ENCODE measurements around the gene TAGAP. TPM values are rescaled to one million over a fixed set of nuclear protein-coding genes. Genes with fewer than 3 reads are reported as not detected.

The TAGAP gene
- total RNA-seq, 1 experiment from 2014 or later: not detected

DNA sequence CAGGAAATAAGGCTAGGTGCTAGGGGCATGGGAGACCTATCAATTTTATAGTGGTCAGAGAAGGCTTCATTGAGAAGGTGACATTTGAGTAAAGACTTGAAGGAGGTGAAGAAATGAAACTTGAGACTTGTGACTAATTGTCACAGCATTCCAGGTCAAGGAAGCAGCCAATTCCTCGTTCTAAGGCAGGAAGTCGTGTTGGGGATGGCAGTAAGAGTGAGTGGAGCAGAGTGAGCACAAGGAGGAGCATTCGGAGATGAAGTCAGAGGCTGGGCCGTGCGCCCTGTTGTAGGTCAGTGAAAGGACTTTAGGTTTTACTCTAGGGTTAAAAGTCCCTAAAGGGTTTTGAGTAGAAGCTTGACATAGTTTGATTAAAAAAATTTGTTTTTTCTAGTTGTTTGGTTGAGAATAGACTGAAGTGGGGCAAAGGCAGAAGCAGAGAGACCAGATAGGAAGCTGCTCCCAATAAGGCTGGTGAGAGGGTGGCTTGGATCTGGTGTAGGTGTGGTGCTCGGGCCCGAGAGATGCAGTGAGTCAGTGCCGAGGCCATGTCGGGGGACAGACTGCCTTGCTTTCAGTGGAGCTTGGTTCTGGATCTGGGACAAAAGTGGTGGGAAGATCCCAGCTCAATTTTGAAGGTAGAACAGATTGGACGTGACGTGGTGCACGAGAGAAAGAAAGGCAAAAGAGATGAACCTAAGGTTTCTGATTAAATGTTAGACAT, 42.2 kb downstream of the TAGAP start:
- no peak for DNase-seq
- Histone ChIP-seq H3K79me1 (ENCODE audit: insufficient read depth, low read depth, low read length, poor library complexity, severe bottlenecking) (no peaks in the 10 kb centered on the region), H3K4me2 (ENCODE audit: insufficient read depth, insufficient read length, low read length) (no peak overlapping the region), H4K5ac (ENCODE audit: insufficient read length, low read depth, low read length) (no peak overlapping the region), H2BK5ac (ENCODE audit: insufficient read length, low read length) (no peak overlapping the region), H3T11ph (ENCODE audit: low read length) (no peak overlapping the region), H3K27me3 (ENCODE audit: insufficient read depth, low read length) (no peaks in the 10 kb centered on the region), H3K27ac (ENCODE audit: insufficient read length, low read depth, low read length) (no peak overlapping the region), H3K9me3 (ENCODE audit: control insufficient read depth, low read depth, low read length) (no peaks in the 10 kb centered on the region), H3K23ac (ENCODE audit: insufficient read length, low read depth, low read length) (no peak overlapping the region), H4K20me1 (ENCODE audit: control insufficient read depth, insufficient read depth, insufficient read length) (no peaks in the 10 kb centered on the region), H3K23me2 (ENCODE audit: insufficient read length, low read depth, low read length, poor library complexity, severe bottlenecking) (peaks cover 13% of the 10 kb centered on the region), H3K9ac (ENCODE audit: extremely low read depth, insufficient read length, low read length) (no peak overlapping the region), H2AK5ac (ENCODE audit: insufficient read length, low read length) (no peak overlapping the region), H2AFZ (ENCODE audit: low read length) (no peak overlapping the region), H4K91ac (ENCODE audit: insufficient read length, low read depth, low read length) (no peak overlapping the region), H3K79me2 (ENCODE audit: insufficient read depth, low read length) (no peaks in the 10 kb centered on the region), H2BK20ac (ENCODE audit: low read depth, low read length, poor library complexity, severe bottlenecking) (no peak overlapping the region), H2BK12ac (ENCODE audit: insufficient read length, low read depth, low read length) (no peak overlapping the region), H2BK120ac (ENCODE audit: low read depth, low read length, poor library complexity, severe bottlenecking) (no peak overlapping the region), H3K4me1 (ENCODE audit: insufficient read depth, low read length) (no peaks in the 10 kb centered on the region; the same call in 1 of the 2 replicates), H2BK15ac (ENCODE audit: low read depth, low read length) (no peak overlapping the region), H3K18ac (ENCODE audit: insufficient read length, low read depth, low read length) (no peak overlapping the region), H3K14ac (ENCODE audit: insufficient read depth, low read length) (no peak overlapping the region), H3K4ac (ENCODE audit: low read depth, low read length) (no peak overlapping the region), H3K56ac (ENCODE audit: insufficient read length, low read depth, low read length) (no peak overlapping the region), H4K8ac (replicated peaks; ENCODE audit: insufficient read length, low read depth, low read length) (no peak overlapping the region)
- Mint-ChIP-seq H3K36me3 (ENCODE audit: insufficient read depth in 1 of 3, low read depth in 3 of 3) (peaks cover 0 to 7% (median 0%) of the 10 kb centered on the region in 3 experiments; a peak in 2 of 7 replicates), H3K9me3 (no peaks in the 10 kb centered on the region; a peak in 2 of 5 replicates), H3K4me1 (peaks cover 10 to 13% of the 10 kb centered on the region in 2 experiments), H3K4me3 (no peak overlapping the region), H3K27ac (no peak overlapping the region), H3K27me3 (ENCODE audit: low read depth) (no peaks in the 10 kb centered on the region)
- WGBS (ENCODE audit: extremely low coverage, insufficient read length, low lambda C conversion rate): no CpG with 5 or more reads among the region's 12 CpGs
- TF ChIP-seq, protein P1, sequence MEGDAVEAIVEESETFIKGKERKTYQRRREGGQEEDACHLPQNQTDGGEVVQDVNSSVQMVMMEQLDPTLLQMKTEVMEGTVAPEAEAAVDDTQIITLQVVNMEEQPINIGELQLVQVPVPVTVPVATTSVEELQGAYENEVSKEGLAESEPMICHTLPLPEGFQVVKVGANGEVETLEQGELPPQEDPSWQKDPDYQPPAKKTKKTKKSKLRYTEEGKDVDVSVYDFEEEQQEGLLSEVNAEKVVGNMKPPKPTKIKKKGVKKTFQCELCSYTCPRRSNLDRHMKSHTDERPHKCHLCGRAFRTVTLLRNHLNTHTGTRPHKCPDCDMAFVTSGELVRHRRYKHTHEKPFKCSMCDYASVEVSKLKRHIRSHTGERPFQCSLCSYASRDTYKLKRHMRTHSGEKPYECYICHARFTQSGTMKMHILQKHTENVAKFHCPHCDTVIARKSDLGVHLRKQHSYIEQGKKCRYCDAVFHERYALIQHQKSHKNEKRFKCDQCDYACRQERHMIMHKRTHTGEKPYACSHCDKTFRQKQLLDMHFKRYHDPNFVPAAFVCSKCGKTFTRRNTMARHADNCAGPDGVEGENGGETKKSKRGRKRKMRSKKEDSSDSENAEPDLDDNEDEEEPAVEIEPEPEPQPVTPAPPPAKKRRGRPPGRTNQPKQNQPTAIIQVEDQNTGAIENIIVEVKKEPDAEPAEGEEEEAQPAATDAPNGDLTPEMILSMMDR (conservative IDR thresholded peaks at IDR 0.05): no peak

Data from H9 (cell line).